Measurements from ENCODE around the gene PRR11.

GRCh38 chr17:59108400-59109102, 47.0 kb upstream of the PRR11 start:
- TF ChIP-seq CTCF (IDR thresholded peaks at IDR 0.05) (no peak), POLR2A (IDR thresholded peaks at IDR 0.05) (no peak)

Measured in thyroid gland (tissue), 4 donors.